IPS DF 4.7 (cell line): ENCODE results near the gene FMN2.

ENCODE experiments used
- DNase-seq: peaks from one replicate; pipeline ENCODE4 v3.0.0-alpha.2; 2013; ENCODE audit warnings: low spot score; ENCODE audit errors: extremely low read depth

The FMN2 gene

GRCh38 chr1:240098534-240098933 lies 6.9 kb downstream of the FMN2 start:
- no peak for DNase-seq

- no peak for DNase-seq
These were observed 7.6 kb downstream of the FMN2 start for GRCh38 chr1:240099329-240099728.

- DNase-seq, result no peak
These were observed 8.1 kb downstream of the FMN2 start for GRCh38 chr1:240099748-240100147.

GRCh38 chr1:240100371-240100934 lies 8.8 kb downstream of the FMN2 start:
- no peak for DNase-seq

GRCh38 chr1:240101306-240101705 lies 9.6 kb downstream of the FMN2 start:
- DNase-seq, result no peak

- DNase-seq, result no peak
These were observed 10.1 kb downstream of the FMN2 start for GRCh38 chr1:240101737-240102136.

- DNase-seq, result no peak
These were observed 13.0 kb downstream of the FMN2 start for GRCh38 chr1:240104672-240105071.

GRCh38 chr1:240107058-240107684 lies 15.5 kb downstream of the FMN2 start:
- DNase-seq, result no peak

GRCh38 chr1:240109130-240109529 lies 17.4 kb downstream of the FMN2 start:
- no peak for DNase-seq

- DNase-seq, result no peak
These were observed 18.4 kb downstream of the FMN2 start for GRCh38 chr1:240109920-240110636.

GRCh38 chr1:240111558-240111957 lies 19.9 kb downstream of the FMN2 start:
- DNase-seq, result no peak

- no peak for DNase-seq
These were observed 22.5 kb downstream of the FMN2 start for GRCh38 chr1:240114222-240114621.

GRCh38 chr1:240115831-240116230 lies 24.1 kb downstream of the FMN2 start:
- DNase-seq, result no peak

- DNase-seq, result no peak
These were observed 25.4 kb downstream of the FMN2 start for GRCh38 chr1:240116831-240117769.

GRCh38 chr1:240117930-240118329 lies 26.2 kb downstream of the FMN2 start:
- no peak for DNase-seq

- no peak for DNase-seq
These were observed 31.2 kb downstream of the FMN2 start for GRCh38 chr1:240122639-240123613.

GRCh38 chr1:240126821-240127220 lies 35.1 kb downstream of the FMN2 start:
- no peak for DNase-seq

- DNase-seq, result no peak
These were observed 36.7 kb downstream of the FMN2 start for GRCh38 chr1:240128366-240128765.

GRCh38 chr1:240134113-240134512 lies 42.4 kb downstream of the FMN2 start:
- DNase-seq, result no peak

- no peak for DNase-seq
These were observed 42.9 kb downstream of the FMN2 start for GRCh38 chr1:240134596-240134995.

- DNase-seq, result no peak
These were observed 44.7 kb downstream of the FMN2 start for GRCh38 chr1:240136402-240136801.
